Mesenteric fat pad (tissue), 1 donor: ENCODE data around the gene VSTM2L. TPM values are rescaled to one million over a fixed set of nuclear protein-coding genes. Genes with fewer than 3 reads are reported as not detected.
"Not testable (repeated sequence)": the region's sequence is repeated elsewhere in the genome, so short reads cannot be mapped to it uniquely, and the experiment has no call there.

Experiments used
- DNase-seq: peaks from one replicate; pipeline ENCODE4 v3.0.0-alpha.2; 2020; ENCODE audit warnings: low spot score
- long read RNA-seq: library from polyadenylated mRNA; unstranded; transcript quantifications from one replicate; pipeline ENCODE4 v2.0.0, GENCODE V29; 2020
- total RNA-seq: library from RNA; stranded (reverse); fragmentation: NEBNext Ultra II Directional; extraction: Animal tissue kit (Norgen Biotek cat#: 25700); gene quantifications from one replicate; pipeline ENCODE4 v1.2.1, GENCODE V29; 2021
- donor health status: DM: yes; HTN: yes; CAD: no.

VSTM2L gene
- 0.93 TPM for total RNA-seq
- long read RNA-seq, partial matches to known transcripts, result 0 of 1 reads
- long read RNA-seq, other reads (novel, unspliced or antisense), result 0 of 1 reads

DNA sequence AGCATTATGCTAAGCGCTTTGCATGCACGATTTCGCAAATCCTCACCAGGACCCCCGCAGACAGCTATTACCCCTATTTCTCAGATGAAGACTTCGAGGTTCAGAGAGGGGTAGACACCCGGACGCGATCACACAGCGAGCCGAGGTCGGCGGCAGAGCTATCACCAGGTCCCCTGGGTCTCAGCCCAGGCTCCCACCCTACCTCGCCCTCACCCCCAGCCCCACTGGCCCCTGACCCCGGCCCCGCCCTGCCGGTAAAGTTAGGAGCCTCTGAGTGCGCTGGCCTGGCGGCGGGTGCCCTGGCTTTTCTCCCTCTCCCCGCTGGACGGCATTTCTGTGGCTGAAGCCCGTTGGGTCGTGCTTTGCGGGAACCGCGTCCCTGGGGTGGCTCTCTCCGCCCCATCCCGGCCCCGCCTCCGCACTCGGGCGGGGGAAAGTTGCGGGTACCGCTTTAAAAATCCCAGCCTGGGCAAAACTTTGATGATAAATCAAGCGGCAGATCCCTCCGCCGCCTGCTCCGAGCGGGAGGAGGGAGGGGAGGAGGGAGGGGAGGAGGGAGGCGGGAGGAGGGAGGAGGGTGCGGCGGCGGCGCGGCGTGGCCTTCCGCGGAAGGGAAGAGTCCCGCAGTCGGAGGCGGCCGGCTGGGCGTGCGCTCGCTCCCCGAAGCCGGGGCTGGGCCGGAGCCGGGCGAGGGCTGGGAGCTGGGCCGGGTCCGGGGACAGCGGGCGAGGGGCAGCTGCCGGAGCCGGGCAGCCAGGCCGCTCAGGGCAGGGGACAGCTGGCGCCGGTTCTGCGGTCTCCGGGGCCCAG is at the start of gene VSTM2L:
TSS of gene VSTM2L (plus strand) at position 624 of the 810 bp plus-strand sequence. CDS start 224 bp downstream, outside the sequence.
- DNase-seq, result no peak

DNA sequence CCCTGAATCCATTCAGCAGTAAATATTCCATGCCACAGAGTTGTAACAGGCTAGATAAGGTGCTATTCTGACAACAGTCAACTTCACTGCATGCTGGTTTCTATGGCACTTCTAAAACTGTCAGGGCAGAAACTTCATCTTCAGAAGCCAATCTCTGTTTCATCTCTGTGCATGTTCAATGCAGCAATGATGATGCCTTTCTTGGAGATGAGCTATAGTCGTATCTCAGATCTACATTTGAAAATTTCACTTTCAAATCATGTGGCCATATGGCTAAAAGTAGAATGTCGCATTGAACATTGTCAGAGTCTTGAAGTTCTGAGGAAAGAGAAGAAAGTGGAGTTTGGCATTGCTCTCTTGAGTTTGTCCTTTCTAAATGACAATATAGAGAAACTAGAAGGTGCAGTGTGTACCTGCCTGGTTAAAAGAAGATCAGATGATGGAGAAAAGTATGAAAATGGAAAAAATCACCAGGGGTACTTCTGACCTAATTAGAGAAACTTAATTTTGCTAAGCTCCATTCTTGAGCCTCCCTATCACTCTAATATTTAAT is 49.0 kb upstream of the VSTM2L start:
- no peak for DNase-seq

DNA sequence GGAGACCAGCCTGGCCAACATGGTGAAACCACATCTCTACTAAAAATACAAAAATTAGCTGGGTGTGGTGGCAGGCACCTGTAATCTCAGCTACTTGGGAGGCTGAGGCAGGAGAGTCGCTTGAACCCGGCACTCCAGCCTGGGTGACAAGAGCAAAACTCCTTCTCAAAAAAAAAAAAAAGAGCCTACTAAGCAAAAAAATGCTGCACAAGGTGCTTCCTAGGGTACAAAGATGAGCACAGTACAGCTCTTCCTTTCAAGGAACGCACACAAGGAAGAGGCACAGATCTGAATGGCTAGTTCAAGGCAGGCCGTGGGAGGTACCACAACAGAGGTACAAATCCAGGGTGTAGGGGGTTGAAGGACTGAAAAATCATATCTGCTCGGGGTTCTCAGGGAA is 46.9 kb upstream of the VSTM2L start:
- DNase-seq, result not testable (repeated sequence)

GRCh38 chr20:37856932-37857660 is 45.8 kb upstream of the VSTM2L start:
- DNase-seq, result no peak

- no peak for DNase-seq
Measured at GRCh38 chr20:37859406-37860171, 43.3 kb upstream of the VSTM2L start.

GRCh38 chr20:37863289-37863688 is 39.6 kb upstream of the VSTM2L start:
- peak; percentile 55 for DNase-seq

DNA sequence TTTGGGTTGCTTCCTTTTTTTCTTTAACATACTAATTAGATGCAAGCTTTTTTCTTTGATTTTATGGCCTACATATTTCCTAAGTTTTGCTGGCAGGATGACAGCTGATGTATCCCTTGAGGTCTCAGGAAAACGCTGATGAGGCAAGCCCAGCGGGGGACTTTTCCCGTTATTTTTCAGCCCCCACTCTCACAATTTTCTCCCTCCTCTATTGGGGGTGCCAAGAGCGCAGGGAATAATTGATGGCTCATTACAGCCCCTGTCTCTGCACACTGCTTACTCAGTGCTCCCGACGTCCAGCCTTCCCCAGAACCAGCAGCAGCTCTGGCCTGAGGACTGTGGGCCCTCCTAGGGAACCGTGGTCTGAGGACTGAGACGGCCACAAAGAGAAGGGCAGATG is 38.6 kb upstream of the VSTM2L start:
- DNase-seq, result no peak

GRCh38 chr20:37866051-37866450 is 36.9 kb upstream of the VSTM2L start:
- peak; percentile 75 for DNase-seq

- no peak for DNase-seq
Measured at GRCh38 chr20:37867289-37868195, 35.4 kb upstream of the VSTM2L start.

DNA sequence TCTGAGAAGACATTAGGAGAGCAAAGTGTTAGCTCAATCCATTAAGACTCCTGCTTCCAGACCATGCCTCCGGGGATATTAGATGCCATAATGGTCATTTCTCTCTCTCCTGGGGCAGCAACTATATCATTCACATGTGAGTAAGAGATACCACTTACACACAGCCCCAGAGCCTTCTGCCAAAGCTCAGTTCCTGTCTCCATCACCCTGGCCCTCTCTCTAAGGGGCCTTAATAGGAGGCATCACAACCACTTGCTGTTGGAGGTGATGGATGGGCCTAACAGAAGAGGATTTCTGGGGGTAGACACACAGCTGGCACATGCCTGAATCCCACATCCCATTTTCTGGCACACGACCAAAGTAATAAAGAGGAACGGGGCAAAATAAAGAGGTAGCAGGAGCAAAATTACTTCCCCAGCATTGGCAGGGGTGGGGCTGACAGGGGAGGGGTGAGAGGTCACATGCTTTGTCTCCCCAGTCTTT is 34.0 kb upstream of the VSTM2L start:
- no peak for DNase-seq

- DNase-seq, result no peak
Measured at GRCh38 chr20:37869334-37869861, 33.5 kb upstream of the VSTM2L start.

DNA sequence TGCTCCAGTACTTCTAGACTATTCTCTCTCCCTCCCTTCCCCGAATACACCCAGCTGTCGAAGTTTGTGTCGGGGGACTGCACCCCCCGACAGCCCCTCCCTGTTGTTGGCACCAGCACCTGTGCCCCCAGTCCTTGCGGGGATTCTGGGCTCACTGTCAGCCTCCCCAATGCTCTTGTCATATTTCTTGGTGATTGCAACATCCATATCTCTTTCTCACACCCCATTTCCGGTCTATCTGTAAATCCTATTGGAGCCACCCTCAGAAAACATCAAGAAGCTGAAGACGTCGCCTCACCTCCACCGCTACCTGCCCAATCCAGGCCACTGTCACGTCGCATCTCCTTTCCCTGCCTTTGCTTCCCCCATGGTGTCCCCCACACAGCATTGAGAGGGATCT is 32.6 kb upstream of the VSTM2L start:
- no peak for DNase-seq

DNA sequence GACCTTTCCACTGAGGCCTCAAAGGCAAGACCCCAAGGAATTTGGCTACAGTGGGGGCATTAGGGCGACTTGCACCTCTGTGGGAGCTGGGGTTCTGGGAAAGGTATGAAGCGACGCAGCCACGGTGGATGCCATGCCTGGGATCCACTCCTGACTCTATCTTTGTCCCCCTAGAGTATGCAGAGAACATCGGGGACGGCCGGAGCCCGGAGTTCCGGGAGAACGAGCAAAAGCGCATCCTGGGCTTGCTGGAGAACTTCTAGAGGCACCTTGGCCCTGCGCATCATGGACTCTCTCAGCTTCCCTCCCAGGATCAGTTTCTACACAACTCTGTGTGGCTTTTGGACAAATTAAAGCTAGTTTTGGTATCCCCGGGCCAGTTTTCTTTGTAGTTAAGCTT is 31.2 kb upstream of the VSTM2L start:
- no peak for DNase-seq

GRCh38 chr20:37872161-37872560 is 30.8 kb upstream of the VSTM2L start:
- no peak for DNase-seq

GRCh38 chr20:37873884-37874283 is 29.0 kb upstream of the VSTM2L start:
- no peak for DNase-seq

DNA sequence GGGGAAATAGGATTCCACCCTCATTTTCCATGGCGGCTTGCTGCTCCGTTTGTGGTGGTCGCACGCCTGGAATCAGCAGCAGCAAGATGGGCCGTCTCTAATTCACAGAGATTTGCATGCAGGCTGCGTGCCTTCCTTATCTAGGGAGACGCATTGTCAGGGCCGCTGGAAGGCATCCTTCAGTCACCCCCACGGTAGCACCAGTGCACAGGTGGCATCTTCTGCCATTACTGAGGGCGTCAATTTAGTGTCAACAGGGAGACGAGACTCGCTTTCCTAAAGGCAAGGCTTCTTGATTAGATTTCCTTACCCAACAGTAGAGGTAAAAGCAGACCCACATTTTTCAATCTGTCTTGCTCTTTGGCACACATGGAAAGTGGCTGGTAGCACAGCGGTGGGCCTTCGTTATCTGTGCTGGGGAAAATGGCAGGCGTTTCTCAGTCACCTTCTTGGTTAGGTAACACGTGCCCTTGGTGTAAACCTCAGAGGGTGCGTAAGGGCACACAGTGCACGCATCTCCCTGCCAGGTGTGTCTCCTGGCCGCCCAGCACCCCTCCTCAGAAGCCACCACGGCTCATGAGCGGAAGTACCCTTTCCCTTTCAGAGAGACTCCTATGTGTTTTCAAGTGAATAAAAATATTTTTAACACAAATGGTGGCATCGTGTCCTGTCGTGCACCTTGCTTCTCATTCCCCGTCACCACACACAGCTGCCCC is 27.3 kb upstream of the VSTM2L start:
- no peak for DNase-seq

DNA sequence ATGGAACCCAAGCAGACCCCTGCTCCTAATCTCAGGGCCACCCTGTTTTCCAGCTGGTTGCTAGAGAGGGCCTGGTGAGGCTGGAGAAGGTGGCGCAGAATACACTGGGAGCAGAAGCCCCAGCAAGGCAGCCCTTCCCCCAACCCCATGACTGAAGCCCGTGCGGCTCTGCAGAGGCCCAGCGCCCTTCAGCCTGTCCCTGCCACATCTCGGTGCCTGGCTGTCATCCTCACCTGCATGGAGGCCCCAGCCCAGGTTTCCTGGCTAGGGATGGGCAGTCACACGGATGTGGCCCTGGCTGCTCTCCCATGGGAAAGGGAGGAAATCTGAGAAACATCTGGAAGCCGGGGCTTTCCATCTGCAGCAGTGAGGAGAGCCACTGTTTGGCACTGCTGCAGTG is 26.1 kb upstream of the VSTM2L start:
- DNase-seq, result no peak

- DNase-seq, result no peak
Measured at GRCh38 chr20:37877832-37878772, 24.8 kb upstream of the VSTM2L start.
